SK-N-SH (cell line): ENCODE data around the gene MAMDC4. TPM values are rescaled to one million over a fixed set of nuclear protein-coding genes. Genes with fewer than 3 reads are reported as not detected.

Experiments used
- CTCF ChIA-PET: fragments of 300-600, 350-600 bp; formaldehyde crosslinking; extraction: SDS; loops from one replicate; lab custom pipeline; 2021; lab: Yijun Ruan, JAX
- POLR2A ChIA-PET: fragments of 350-600 bp; sonication (Branson Sonifier 250); formaldehyde crosslinking; extraction: SDS; loops from one replicate; lab custom pipeline; 2020; ENCODE audit warnings: antibody characterized with exemption, inconsistent platforms; lab: Yijun Ruan, JAX
- DNase-seq: peaks from one replicate; pipeline ENCODE4 v3.0.0; 2012
- H2AFZ ChIP-seq: fragments of 200-600 bp; sonication (generic); 2 replicates; pipeline ENCODE4 v1.8.1; 2016; ENCODE audit warnings: antibody characterized with exemption, mild to moderate bottlenecking, low read depth
- H3F3A ChIP-seq: fragments of 200-600 bp; sonication (generic); replicated peaks from 2 replicates; pipeline ENCODE3; 2016; ENCODE audit warnings: antibody characterized with exemption, mild to moderate bottlenecking; ENCODE audit not compliant: insufficient read depth
- H3K27ac ChIP-seq, 2 experiments: fragments of 200-500 bp in 1 of 2; fragments of 200-600 bp in 1 of 2; sonication (Bioruptor generic) in 1 of 2; sonication (generic), shearing (Covaris generic) in 1 of 2; 2 replicates each; pipeline versions ENCODE4 v1.5.1 to v1.6.1; 2014 to 2016; ENCODE audit warnings: low read depth in 2 of 2, inconsistent platforms in 1 of 2, low read length in 1 of 2, mild to moderate bottlenecking in 1 of 2, mixed read lengths in 1 of 2
- H3K27me3 ChIP-seq: fragments of 200-600 bp; sonication (generic), shearing (Covaris generic); 2 replicates; pipeline ENCODE4 v1.6.1; 2016; ENCODE audit warnings: mixed run types; ENCODE audit not compliant: insufficient read depth
- H3K36me3 ChIP-seq, 2 experiments: fragments of 200-500 bp in 1 of 2; fragments of 200-600 bp in 1 of 2; sonication (Bioruptor generic) in 1 of 2; sonication (generic) in 1 of 2; replicated peaks in 1 of 2; 2 replicates each; pipeline versions ENCODE3 to v1.5.1; 2014 to 2016; ENCODE audit warnings: low read length in 1 of 2, mild to moderate bottlenecking in 1 of 2; ENCODE audit not compliant: insufficient read depth in 2 of 2, control insufficient read depth in 1 of 2
- H3K4me1 ChIP-seq, 2 experiments: fragments of 200-500 bp in 1 of 2; fragments of 200-600 bp in 1 of 2; sonication (Bioruptor generic) in 1 of 2; sonication (generic), shearing (Covaris generic) in 1 of 2; 2 replicates each; pipeline versions ENCODE4 v1.5.1 to v1.6.1; 2014 to 2016; ENCODE audit warnings: low read depth in 1 of 2, low read length in 1 of 2, mixed run types in 1 of 2; ENCODE audit not compliant: insufficient read depth in 2 of 2, control insufficient read depth in 1 of 2
- H3K4me2 ChIP-seq: fragments of 200-600 bp; sonication (generic), shearing (Covaris generic); 2 replicates; pipeline ENCODE4 v1.6.1; 2017; ENCODE audit warnings: mixed run types
- H3K4me3 ChIP-seq, 2 experiments: fragments of 200-500 bp in 1 of 2; fragments of 200-600 bp in 1 of 2; sonication (Bioruptor generic) in 1 of 2; sonication (generic), shearing (Covaris generic) in 1 of 2; 2 replicates each; pipeline versions ENCODE4 v1.5.1 to v1.8.1; 2014 to 2016; ENCODE audit warnings: low read depth in 2 of 2, inconsistent platforms in 1 of 2, low read length in 1 of 2, mild to moderate bottlenecking in 1 of 2, mixed read lengths in 1 of 2, moderate library complexity in 1 of 2
- H3K79me2 ChIP-seq: fragments of 200-600 bp; sonication (generic); 2 replicates; pipeline ENCODE4 v1.8.1; 2017; ENCODE audit warnings: mild to moderate bottlenecking; ENCODE audit not compliant: insufficient read depth
- H3K9ac ChIP-seq: fragments of 200-600 bp; sonication (generic); 2 replicates; pipeline ENCODE4 v1.6.1; 2017; ENCODE audit warnings: mixed run types
- H3K9me2 ChIP-seq: fragments of 200-600 bp; sonication (generic); 2 replicates; pipeline ENCODE4 v1.6.1; 2017; ENCODE audit warnings: mixed run types
- H3K9me3 ChIP-seq: fragments of 200-600 bp; sonication (generic); 2 replicates; pipeline ENCODE4 v1.6.1; 2017; ENCODE audit warnings: mixed run types, mild to moderate bottlenecking, moderate library complexity
- H4K20me1 ChIP-seq: fragments of 200-600 bp; sonication (generic); 2 replicates; pipeline ENCODE4 v1.6.1; 2017; ENCODE audit warnings: mild to moderate bottlenecking, mixed run types; ENCODE audit not compliant: insufficient read depth
- CHD2 ChIP-seq: fragments of 150-350 bp; IDR thresholded peaks from 2 replicates; pipeline ENCODE4 v1.6.1; 2018; ENCODE audit warnings: low read length; ENCODE audit not compliant: partially characterized antibody
- ELF1 ChIP-seq: IDR thresholded peaks from 2 replicates; pipeline ENCODE4 v1.4.0; 2012
- EP300 ChIP-seq, 2 experiments: IDR thresholded peaks; 2 replicates each; pipeline versions ENCODE4 v1.4.0 to v1.6.1; 2012; ENCODE audit warnings: borderline replicate concordance in 1 of 2, low read depth in 1 of 2, low read length in 1 of 2
- JUND ChIP-seq: IDR thresholded peaks from 2 replicates; pipeline ENCODE4 v1.4.0; 2012
- NRF1 ChIP-seq: IDR thresholded peaks from 2 replicates; pipeline ENCODE4 v1.6.1; 2012; ENCODE audit warnings: low read depth, mild to moderate bottlenecking, low read length
- POLR2AphosphoS5 ChIP-seq: IDR thresholded peaks from 2 replicates; pipeline ENCODE4 v1.6.1; 2012; ENCODE audit warnings: low read depth, low read length
- RFX5 ChIP-seq: IDR thresholded peaks from 2 replicates; pipeline ENCODE4 v1.6.1; 2012; ENCODE audit warnings: mild to moderate bottlenecking, improper control_type of control experiment, low read length
- RXRA ChIP-seq: IDR thresholded peaks from 2 replicates; pipeline ENCODE4 v1.4.0; 2012; ENCODE audit warnings: low read depth, mild to moderate bottlenecking, borderline replicate concordance
- TAF1 ChIP-seq: IDR thresholded peaks from 2 replicates; pipeline ENCODE4 v1.6.1; 2012; ENCODE audit warnings: low read depth, mild to moderate bottlenecking, low read length, moderate library complexity, borderline replicate concordance
- TEAD4 ChIP-seq: IDR thresholded peaks from 2 replicates; pipeline ENCODE4 v1.4.0; 2012; ENCODE audit warnings: mild to moderate bottlenecking, borderline replicate concordance; ENCODE audit not compliant: insufficient read depth
- WGBS: methylation state at CpG from one replicate; pipeline ENCODE4 v1.1.6; 2017; ENCODE audit warnings: low lambda C conversion rate; 5-methylcytosine and 5-hydroxymethylcytosine counted together
- polyA plus RNA-seq, 3 experiments: library from polyadenylated mRNA; depleted of rRNA; stranded (reverse); fragments of >200 nt; gene quantifications; 2 replicates each; pipeline ENCODE4 v1.2.3, GENCODE V29; 2012
- TF ChIP-seq, protein P1 (sequence below): IDR thresholded peaks from 2 replicates; pipeline ENCODE4 v1.6.1; 2012; ENCODE audit warnings: mild to moderate bottlenecking, low read depth, low read length, moderate library complexity
- TF ChIP-seq, protein P2 (sequence below): IDR thresholded peaks from 2 replicates; pipeline ENCODE4 v1.4.0; 2012; ENCODE audit warnings: low read depth, borderline replicate concordance
- TF ChIP-seq, protein P3 (sequence below): IDR thresholded peaks from 2 replicates; pipeline ENCODE4 v1.4.0; 2012; ENCODE audit warnings: low read depth, borderline replicate concordance

Gene MAMDC4
- polyA plus RNA-seq, 1 of the 3 experiments (the other 2 are of a cell fraction) = 4.2 TPM

DNA sequence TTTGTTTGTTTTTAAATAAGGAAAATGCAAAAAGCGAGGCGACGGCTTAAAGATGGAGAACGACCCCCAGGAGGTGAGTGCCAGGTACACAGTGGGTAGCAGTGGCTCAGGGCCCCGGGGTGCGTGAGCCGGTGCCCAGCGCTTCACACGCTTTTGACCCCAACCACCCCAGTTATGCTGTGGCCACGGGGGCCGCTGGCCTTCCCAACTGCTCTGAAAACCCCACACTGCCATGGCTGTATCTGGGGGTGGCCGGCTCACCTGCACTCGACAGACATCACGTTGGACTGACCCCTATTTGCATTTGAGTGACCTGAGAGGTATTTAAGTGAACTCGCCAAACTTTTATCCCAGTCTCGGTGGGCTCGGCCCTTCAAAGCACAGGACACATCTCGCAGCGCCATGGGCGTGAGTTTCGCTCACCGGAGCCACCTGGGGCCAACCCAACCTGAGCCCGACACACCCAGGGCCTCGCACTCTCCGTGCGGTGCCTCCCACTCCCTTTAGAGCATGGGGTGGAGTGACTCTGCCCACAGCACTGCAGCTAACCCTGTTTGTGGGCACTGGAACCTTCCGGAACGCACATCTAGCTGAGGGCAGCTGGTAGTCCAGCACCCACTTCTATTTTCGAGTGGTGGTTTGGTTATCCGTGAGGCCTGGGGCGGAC, 23.5 kb upstream of the MAMDC4 start:
- H3K9me2 ChIP-seq = no peaks in the 10 kb centered on the region
- no peaks in the 10 kb centered on the region for H3K79me2 ChIP-seq
- H3K27me3 ChIP-seq = no peaks in the 10 kb centered on the region
- H4K20me1 ChIP-seq = no peaks in the 10 kb centered on the region
- no peak for DNase-seq
- H3K4me3 ChIP-seq = no peak overlapping the region
- no peak overlapping the region for H3K27ac ChIP-seq
- WGBS = 96% methylated on average over 12 of the region's 31 CpGs
- H3K36me3 ChIP-seq = peaks cover 7 to 76% of the 10 kb centered on the region in 2 experiments
- TF ChIP-seq JUND (no peak), EP300 (IDR thresholded peaks at IDR 0.05; ENCODE audit: borderline replicate concordance in 1 of 2, low read depth in 1 of 2, low read length in 1 of 2) (no peak), ELF1 (no peak), NRF1 (no peak), RFX5 (no peak), CHD2 (no peak), TAF1 (no peak), RXRA (no peak), POLR2AphosphoS5 (no peak), TEAD4 (no peak)
- TF ChIP-seq, protein P1, sequence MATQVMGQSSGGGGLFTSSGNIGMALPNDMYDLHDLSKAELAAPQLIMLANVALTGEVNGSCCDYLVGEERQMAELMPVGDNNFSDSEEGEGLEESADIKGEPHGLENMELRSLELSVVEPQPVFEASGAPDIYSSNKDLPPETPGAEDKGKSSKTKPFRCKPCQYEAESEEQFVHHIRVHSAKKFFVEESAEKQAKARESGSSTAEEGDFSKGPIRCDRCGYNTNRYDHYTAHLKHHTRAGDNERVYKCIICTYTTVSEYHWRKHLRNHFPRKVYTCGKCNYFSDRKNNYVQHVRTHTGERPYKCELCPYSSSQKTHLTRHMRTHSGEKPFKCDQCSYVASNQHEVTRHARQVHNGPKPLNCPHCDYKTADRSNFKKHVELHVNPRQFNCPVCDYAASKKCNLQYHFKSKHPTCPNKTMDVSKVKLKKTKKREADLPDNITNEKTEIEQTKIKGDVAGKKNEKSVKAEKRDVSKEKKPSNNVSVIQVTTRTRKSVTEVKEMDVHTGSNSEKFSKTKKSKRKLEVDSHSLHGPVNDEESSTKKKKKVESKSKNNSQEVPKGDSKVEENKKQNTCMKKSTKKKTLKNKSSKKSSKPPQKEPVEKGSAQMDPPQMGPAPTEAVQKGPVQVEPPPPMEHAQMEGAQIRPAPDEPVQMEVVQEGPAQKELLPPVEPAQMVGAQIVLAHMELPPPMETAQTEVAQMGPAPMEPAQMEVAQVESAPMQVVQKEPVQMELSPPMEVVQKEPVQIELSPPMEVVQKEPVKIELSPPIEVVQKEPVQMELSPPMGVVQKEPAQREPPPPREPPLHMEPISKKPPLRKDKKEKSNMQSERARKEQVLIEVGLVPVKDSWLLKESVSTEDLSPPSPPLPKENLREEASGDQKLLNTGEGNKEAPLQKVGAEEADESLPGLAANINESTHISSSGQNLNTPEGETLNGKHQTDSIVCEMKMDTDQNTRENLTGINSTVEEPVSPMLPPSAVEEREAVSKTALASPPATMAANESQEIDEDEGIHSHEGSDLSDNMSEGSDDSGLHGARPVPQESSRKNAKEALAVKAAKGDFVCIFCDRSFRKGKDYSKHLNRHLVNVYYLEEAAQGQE = no peak
- TF ChIP-seq, protein P2, sequence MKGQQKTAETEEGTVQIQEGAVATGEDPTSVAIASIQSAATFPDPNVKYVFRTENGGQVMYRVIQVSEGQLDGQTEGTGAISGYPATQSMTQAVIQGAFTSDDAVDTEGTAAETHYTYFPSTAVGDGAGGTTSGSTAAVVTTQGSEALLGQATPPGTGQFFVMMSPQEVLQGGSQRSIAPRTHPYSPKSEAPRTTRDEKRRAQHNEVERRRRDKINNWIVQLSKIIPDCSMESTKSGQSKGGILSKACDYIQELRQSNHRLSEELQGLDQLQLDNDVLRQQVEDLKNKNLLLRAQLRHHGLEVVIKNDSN = no peak
- TF ChIP-seq, protein P3, sequence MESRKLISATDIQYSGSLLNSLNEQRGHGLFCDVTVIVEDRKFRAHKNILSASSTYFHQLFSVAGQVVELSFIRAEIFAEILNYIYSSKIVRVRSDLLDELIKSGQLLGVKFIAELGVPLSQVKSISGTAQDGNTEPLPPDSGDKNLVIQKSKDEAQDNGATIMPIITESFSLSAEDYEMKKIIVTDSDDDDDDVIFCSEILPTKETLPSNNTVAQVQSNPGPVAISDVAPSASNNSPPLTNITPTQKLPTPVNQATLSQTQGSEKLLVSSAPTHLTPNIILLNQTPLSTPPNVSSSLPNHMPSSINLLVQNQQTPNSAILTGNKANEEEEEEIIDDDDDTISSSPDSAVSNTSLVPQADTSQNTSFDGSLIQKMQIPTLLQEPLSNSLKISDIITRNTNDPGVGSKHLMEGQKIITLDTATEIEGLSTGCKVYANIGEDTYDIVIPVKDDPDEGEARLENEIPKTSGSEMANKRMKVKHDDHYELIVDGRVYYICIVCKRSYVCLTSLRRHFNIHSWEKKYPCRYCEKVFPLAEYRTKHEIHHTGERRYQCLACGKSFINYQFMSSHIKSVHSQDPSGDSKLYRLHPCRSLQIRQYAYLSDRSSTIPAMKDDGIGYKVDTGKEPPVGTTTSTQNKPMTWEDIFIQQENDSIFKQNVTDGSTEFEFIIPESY = no peak
- TF ChIP-seq, all 33 proteins: peak for 0
- Histone ChIP-seq H2AFZ (no peak overlapping the region), H3K9me3 (no peaks in the 10 kb centered on the region), H3K4me2 (no peak overlapping the region), H3K4me1 (no peaks in the 10 kb centered on the region), H3F3A (no peaks in the 10 kb centered on the region), H3K9ac (no peak overlapping the region)
- ChIA-PET POLR2A (interaction anchor here (1.8 kb wide), 1 partner anchor 14 kb away, joined by 4 read pairs; the partner anchor contains the start of gene AJM1), CTCF (interaction anchor here (0.7 to 5.7 kb wide), 4 partner anchors 8 to 16 kb away, joined by 3 to 36 read pairs (median 3); partner anchors contain the start of gene AJM1)
